ENCODE data around the gene PAX7. TPM values are rescaled to one million over a fixed set of nuclear protein-coding genes. Genes with fewer than 3 reads are reported as not detected.

PAX7 gene
- total and polyA plus RNA-seq, 2 experiments from 2014 or later = 0.03 TPM; not detected in 1

- TF ChIP-seq ZNF462 (CRISPR knock-in tag; IDR thresholded peaks at IDR 0.05) = no peak
Measured at GRCh38 chr1:18736958-18737357, 106.3 kb downstream of the PAX7 start (continued).

- no peak for ATAC-seq
- Mint-ChIP-seq H3K27ac (no peak overlapping the region), H3K27me3 (ENCODE audit: insufficient read depth, low read depth, poor library complexity) (peaks cover 12% of the 10 kb centered on the region)
- TF ChIP-seq ZNF331 (CRISPR knock-in tag; IDR thresholded peaks at IDR 0.05; ENCODE audit: low read depth) (no peak), CTCF (conservative IDR thresholded peaks at IDR 0.05; ENCODE audit: low read depth in 2 of 2) (no peak), CREB1 (CRISPR knock-in tag; IDR thresholded peaks at IDR 0.05; ENCODE audit: low read depth) (no peak), EZH2 (IDR thresholded peaks at IDR 0.05; ENCODE audit: low read depth, unreplicated experiment) (no peak), REST (IDR thresholded peaks at IDR 0.05; ENCODE audit: unreplicated experiment) (no peak), EZH2phosphoT487 (IDR thresholded peaks at IDR 0.05; ENCODE audit: unreplicated experiment) (no peak), POLR2AphosphoS5 (IDR thresholded peaks at IDR 0.05; ENCODE audit: low read depth) (no peak), JUNB (IDR thresholded peaks at IDR 0.05; ENCODE audit: unreplicated experiment) (no peak)
- TF ChIP-seq, protein P1, sequence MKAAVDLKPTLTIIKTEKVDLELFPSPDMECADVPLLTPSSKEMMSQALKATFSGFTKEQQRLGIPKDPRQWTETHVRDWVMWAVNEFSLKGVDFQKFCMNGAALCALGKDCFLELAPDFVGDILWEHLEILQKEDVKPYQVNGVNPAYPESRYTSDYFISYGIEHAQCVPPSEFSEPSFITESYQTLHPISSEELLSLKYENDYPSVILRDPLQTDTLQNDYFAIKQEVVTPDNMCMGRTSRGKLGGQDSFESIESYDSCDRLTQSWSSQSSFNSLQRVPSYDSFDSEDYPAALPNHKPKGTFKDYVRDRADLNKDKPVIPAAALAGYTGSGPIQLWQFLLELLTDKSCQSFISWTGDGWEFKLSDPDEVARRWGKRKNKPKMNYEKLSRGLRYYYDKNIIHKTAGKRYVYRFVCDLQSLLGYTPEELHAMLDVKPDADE (IDR thresholded peaks at IDR 0.05) = no peak
Measured at GRCh38 chr1:18738126-18738525, 107.5 kb downstream of the PAX7 start.

More at GRCh38 chr1:18738126-18738525, 107.5 kb downstream of the PAX7 start:
- Mint-ChIP-seq H3K4me3 (no peak overlapping the region), H3K36me3 (ENCODE audit: low read depth) (no peaks in the 10 kb centered on the region), H3K4me1 (peaks cover 4% of the 10 kb centered on the region; the same call in 2 of the 3 replicates), H3K9me3 (no peaks in the 10 kb centered on the region)
- H3F3A ChIP-seq (replicated peaks; ENCODE audit: low read depth) = no peaks in the 10 kb centered on the region
- H3K4me3 ChIP-seq = no peak overlapping the region
- DNase-seq (ENCODE audit: low spot score) = no peak
- H4K20me1 ChIP-seq (replicated peaks; ENCODE audit: insufficient read depth) = no peaks in the 10 kb centered on the region
- H3K36me3 ChIP-seq (ENCODE audit: insufficient read depth) = no peaks in the 10 kb centered on the region
- H3K4me2 ChIP-seq = no peak overlapping the region
- no peaks in the 10 kb centered on the region for H3K4me1 ChIP-seq (ENCODE audit: insufficient read depth)
- no peak overlapping the region for H2AFZ ChIP-seq
- H3K79me2 ChIP-seq (replicated peaks; ENCODE audit: insufficient read depth) = no peaks in the 10 kb centered on the region
- H3K9me2 ChIP-seq (ENCODE audit: insufficient read depth) = no peaks in the 10 kb centered on the region
- H3K27me3 ChIP-seq (ENCODE audit: insufficient read depth) = no peaks in the 10 kb centered on the region
- H3K27ac ChIP-seq (ENCODE audit: low read depth) = no peak overlapping the region
